ENCODE measurements around the gene IFIH1. TPM values are rescaled to one million over a fixed set of nuclear protein-coding genes. Genes with fewer than 3 reads are reported as not detected.
A peak's percentile ranks its signal among the peaks of the same experiment; 100 is the strongest.

Gene IFIH1
- total RNA-seq, 2 experiments from 2014 or later, result 28.7 to 29.1 TPM

GRCh38 chr2:162301877-162302276 lies 16.6 kb downstream of the IFIH1 start:
- Mint-ChIP-seq H3K36me3 (ENCODE audit: low read depth) (no peaks in the 10 kb centered on the region), H3K9me3 (no peaks in the 10 kb centered on the region), H3K27ac (no peak overlapping the region), H3K4me3 (no peak overlapping the region), H3K27me3 (no peaks in the 10 kb centered on the region), H3K4me1 (ENCODE audit: low read depth) (no peaks in the 10 kb centered on the region)
- intact Hi-C loops (cut with micrococcal nuclease), result loop anchor here (2.0 kb wide), 1 partner anchor 149 kb away; the partner anchor contains the start of gene GCG
- TF ChIP-seq, protein P1, sequence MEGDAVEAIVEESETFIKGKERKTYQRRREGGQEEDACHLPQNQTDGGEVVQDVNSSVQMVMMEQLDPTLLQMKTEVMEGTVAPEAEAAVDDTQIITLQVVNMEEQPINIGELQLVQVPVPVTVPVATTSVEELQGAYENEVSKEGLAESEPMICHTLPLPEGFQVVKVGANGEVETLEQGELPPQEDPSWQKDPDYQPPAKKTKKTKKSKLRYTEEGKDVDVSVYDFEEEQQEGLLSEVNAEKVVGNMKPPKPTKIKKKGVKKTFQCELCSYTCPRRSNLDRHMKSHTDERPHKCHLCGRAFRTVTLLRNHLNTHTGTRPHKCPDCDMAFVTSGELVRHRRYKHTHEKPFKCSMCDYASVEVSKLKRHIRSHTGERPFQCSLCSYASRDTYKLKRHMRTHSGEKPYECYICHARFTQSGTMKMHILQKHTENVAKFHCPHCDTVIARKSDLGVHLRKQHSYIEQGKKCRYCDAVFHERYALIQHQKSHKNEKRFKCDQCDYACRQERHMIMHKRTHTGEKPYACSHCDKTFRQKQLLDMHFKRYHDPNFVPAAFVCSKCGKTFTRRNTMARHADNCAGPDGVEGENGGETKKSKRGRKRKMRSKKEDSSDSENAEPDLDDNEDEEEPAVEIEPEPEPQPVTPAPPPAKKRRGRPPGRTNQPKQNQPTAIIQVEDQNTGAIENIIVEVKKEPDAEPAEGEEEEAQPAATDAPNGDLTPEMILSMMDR (IDR thresholded peaks at IDR 0.05), result no peak
- DNase-seq (no peak), ATAC-seq (no peak)
- POLR2A ChIA-PET, result interaction anchor here (0.9 kb wide), 1 partner anchor 17 kb away, joined by 3 read pairs; no protein-coding TSS in a partner anchor
- CTCF ChIA-PET, result interaction anchor here (0.6 to 17.4 kb wide), 23 partner anchors 9 to 356 kb away, joined by 3 to 292 read pairs (median 5); partner anchors contain the start of gene IFIH1

DNA sequence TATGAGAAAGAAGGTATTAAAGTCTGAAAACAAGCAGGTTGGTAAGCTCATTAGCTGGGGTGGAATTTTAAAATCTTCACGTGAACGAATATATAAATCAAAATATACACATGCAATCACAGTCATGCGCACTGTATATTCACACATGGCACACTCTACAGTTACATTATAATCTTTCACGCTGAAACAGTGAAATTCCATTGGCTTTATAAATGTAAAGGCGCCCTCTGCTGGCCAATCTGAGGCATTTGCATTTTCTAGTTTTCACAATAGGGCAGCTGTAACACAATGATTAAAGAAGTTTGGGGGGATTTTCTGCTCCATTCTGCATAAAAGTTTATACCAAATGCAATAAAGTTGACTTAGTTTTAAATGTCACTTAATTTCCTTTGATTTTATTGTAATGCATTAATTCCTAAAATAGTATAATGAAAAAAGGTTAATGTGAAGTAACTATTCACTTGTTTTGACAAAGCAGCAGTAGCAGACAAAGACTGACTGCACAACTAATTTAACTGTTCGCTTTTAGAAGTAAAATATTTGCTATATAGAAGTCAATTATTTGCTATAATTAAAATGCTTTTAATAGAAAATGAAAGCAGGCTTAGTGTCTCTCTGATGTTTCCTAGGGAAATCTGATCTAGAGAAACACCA lies 17.2 kb downstream of the IFIH1 start:
- H3K4me3 Mint-ChIP-seq, result no peak overlapping the region
- ATAC-seq (peak; percentile 69), DNase-seq (peak; percentile 69)
- no peaks in the 10 kb centered on the region for H3K36me3 Mint-ChIP-seq (ENCODE audit: low read depth)
- no peaks in the 10 kb centered on the region for H3K4me1 Mint-ChIP-seq (ENCODE audit: low read depth)
- no peak overlapping the region for H3K27ac Mint-ChIP-seq
- no peaks in the 10 kb centered on the region for H3K9me3 Mint-ChIP-seq
- no peaks in the 10 kb centered on the region for H3K27me3 Mint-ChIP-seq
- ChIA-PET POLR2A (no interaction called here), CTCF (interaction anchor here (0.6 to 17.4 kb wide), 21 partner anchors 9 to 355 kb away, joined by 3 to 292 read pairs (median 5); partner anchors contain the start of gene IFIH1)
- intact Hi-C loops (cut with micrococcal nuclease), result loop anchor here (2.0 kb wide), 1 partner anchor 148 kb away; the partner anchor contains the start of gene GCG
- TF ChIP-seq, protein P1 (IDR thresholded peaks at IDR 0.05), result peak; percentile 93

DNA sequence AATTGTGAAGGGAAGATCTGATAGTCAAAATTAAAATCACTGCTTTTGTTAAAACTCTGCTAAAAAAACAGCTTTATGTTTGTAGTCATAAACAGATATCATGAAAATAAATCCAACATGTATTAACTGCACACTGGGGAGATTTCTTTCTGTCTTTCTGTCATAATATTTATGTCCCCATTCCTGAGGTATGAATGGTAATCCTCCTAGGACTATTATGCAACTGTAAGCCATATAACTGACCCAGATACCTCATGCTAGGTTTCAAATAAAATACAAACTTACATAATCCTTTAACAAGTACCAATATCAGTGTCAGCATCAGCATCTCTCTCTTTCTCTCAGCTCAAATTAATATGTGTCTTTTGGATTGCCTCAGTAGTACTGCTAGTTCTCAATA lies 18.2 kb downstream of the IFIH1 start:
- POLR2A ChIA-PET, result no interaction called here
- Mint-ChIP-seq H3K27me3 (no peaks in the 10 kb centered on the region), H3K36me3 (ENCODE audit: low read depth) (peaks cover 3% of the 10 kb centered on the region)

GRCh38 chr2:162298669-162299335 lies 19.7 kb downstream of the IFIH1 start:
- H3K36me3 Mint-ChIP-seq (ENCODE audit: low read depth), result peaks cover 3% of the 10 kb centered on the region
- CTCF ChIA-PET, result interaction anchor here (0.9 to 17.4 kb wide), 41 partner anchors 8 to 726 kb away, joined by 3 to 292 read pairs (median 5); partner anchors contain the start of genes GCG and IFIH1
- ATAC-seq, result no peak
- POLR2A ChIA-PET, result interaction anchor here (2.4 kb wide), 1 partner anchor 20 kb away, joined by 14 read pairs; the partner anchor contains the start of gene IFIH1
- TF ChIP-seq, protein P1 (IDR thresholded peaks at IDR 0.05), result no peak
- H3K9me3 Mint-ChIP-seq, result no peaks in the 10 kb centered on the region
- H3K27ac Mint-ChIP-seq, result no peak overlapping the region
- H3K4me3 Mint-ChIP-seq, result no peak overlapping the region
- no peak for DNase-seq
- H3K27me3 Mint-ChIP-seq, result no peaks in the 10 kb centered on the region
- H3K4me1 Mint-ChIP-seq (ENCODE audit: low read depth), result no peaks in the 10 kb centered on the region
- intact Hi-C loops (cut with micrococcal nuclease), result loop anchor here (2.0 kb wide), 1 partner anchor 78 kb away; no protein-coding TSS in a partner anchor

More for the DNA sequence above, 18.2 kb downstream of the IFIH1 start:
- CTCF ChIA-PET, result interaction anchor here (0.9 to 17.4 kb wide), 11 partner anchors 10 to 219 kb away, joined by 3 to 292 read pairs (median 8); partner anchors contain the start of genes GCA and IFIH1
- H3K27ac Mint-ChIP-seq, result no peak overlapping the region
- intact Hi-C loops (cut with micrococcal nuclease), result loop anchor here (2.0 kb wide), 1 partner anchor 147 kb away; the partner anchor contains the start of gene GCG
- TF ChIP-seq, protein P1 (IDR thresholded peaks at IDR 0.05), result no peak
- H3K4me1 Mint-ChIP-seq (ENCODE audit: low read depth), result no peaks in the 10 kb centered on the region
- no peak overlapping the region for H3K4me3 Mint-ChIP-seq
- no peaks in the 10 kb centered on the region for H3K9me3 Mint-ChIP-seq
- ATAC-seq (no peak), DNase-seq (no peak)

All from activated CD8-positive, alpha-beta T cell treated with anti-CD3 and anti-CD28 coated beads for 36 hours (primary cell).